IPS DF 4.7 (cell line): ENCODE data around the gene MARCHF9.
"Not testable (repeated sequence)": the region's sequence is repeated elsewhere in the genome, so short reads cannot be mapped to it uniquely, and the experiment has no call there.

ENCODE experiments used
- DNase-seq: peaks from one replicate; pipeline ENCODE4 v3.0.0-alpha.2; 2013; ENCODE audit warnings: low spot score; ENCODE audit errors: extremely low read depth

MARCHF9 gene, protein sequence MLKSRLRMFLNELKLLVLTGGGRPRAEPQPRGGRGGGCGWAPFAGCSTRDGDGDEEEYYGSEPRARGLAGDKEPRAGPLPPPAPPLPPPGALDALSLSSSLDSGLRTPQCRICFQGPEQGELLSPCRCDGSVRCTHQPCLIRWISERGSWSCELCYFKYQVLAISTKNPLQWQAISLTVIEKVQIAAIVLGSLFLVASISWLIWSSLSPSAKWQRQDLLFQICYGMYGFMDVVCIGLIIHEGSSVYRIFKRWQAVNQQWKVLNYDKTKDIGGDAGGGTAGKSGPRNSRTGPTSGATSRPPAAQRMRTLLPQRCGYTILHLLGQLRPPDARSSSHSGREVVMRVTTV

GRCh38 chr12:57754411-57755193, at the start of gene MARCHF9:
Gene MARCHF9 (plus strand): TSS chr12:57755103. CDS start chr12:57755529, 426 bp downstream.
- DNase-seq = no peak

- no peak for DNase-seq
Measured at GRCh38 chr12:57707250-57707649, 47.7 kb upstream of the MARCHF9 start.

DNA sequence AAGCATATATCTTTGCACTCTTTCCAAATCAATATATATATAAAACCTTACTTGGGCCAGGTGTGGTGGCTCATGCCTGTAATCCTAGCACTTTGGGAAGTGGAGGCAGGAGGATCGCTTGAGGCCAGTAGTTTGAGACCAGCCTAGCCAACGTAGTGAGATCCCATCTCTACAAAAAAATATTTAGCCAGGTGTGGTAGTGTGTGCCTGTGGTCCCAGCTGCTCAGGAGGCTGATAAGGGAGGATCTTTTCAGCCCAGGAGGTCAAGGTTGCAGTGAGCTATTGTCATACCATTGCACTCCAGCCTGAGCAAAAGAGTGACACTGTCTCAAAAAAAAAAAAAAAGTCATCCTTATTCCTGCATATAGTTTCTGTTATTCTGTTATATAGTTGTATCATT, 46.6 kb upstream of the MARCHF9 start:
- no peak for DNase-seq

GRCh38 chr12:57712701-57713100, 42.2 kb upstream of the MARCHF9 start:
- no peak for DNase-seq

DNA sequence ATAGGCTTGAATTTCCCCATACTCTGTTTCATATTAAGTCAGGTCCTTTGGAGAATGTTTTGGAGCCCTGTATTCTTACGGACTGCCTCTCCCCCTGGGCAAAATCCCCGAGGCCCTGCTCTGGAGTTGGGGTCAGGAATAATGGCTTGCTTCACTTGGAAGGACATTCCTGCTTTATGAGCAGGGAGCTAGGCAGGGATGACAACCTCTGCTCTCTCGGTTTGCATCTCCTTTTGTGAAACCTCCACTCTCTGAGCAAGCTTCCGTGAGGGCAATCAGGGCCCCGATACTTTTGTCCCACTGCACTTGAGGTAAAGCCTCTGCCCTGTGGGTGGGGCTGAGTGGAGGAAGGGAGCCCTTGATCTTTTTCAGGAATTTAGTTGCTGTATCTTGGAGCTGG, 41.7 kb upstream of the MARCHF9 start:
- no peak for DNase-seq

DNA sequence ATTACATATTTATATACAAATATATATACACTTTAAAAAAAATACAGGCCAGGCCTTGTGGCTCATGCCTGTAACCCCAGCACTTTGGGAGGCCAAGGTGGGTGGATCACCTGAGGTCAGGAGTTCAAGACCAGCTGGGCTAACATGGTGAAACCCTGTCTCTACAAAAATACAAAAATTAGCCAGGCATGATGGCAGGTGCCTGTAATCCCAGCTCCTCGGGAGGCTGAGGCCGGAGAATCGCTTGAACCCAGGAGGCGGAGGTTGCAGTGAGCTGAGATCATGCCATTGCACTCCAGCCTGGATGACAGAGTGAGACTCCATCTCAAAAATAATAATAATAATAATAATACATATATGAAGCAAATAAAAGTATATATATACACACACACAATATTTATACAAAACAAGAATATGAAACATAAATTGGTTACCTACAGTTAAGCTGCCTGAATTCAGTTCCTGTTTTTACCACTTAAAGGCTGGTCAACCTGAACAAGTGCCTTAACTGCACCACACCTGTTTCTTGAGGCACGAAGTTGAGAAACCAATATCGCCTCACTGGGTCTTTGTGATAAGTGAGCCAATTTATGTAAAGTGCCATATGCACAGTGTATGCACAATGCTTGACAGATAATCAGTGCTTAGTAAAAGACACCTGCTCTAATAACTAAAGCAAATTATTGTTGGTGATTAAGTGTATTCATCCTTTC, 39.7 kb upstream of the MARCHF9 start:
- not testable (repeated sequence) for DNase-seq

- no peak for DNase-seq
Measured at GRCh38 chr12:57715786-57716185, 39.1 kb upstream of the MARCHF9 start.

GRCh38 chr12:57716305-57716704, 38.6 kb upstream of the MARCHF9 start:
- DNase-seq = no peak

DNA sequence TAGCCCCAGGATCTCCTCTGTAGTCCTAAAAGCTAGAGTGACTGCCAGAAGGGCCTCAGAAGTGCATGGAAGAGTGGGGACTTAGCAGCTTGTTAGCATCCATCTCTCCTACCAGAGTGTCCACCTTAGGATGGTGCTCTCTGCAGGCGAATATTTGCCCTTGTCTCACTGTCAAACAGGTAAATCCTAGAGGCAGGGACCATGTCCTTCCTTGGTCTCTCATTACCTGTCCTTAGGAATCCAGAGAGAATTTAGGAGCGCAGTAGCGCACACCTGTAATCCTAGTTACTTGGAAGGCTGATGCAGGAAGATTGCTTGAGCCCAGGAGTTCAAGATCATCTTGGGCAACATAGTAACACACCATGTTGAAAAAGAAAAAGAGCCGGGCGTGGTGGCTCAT, 37.8 kb upstream of the MARCHF9 start:
- no peak for DNase-seq

DNA sequence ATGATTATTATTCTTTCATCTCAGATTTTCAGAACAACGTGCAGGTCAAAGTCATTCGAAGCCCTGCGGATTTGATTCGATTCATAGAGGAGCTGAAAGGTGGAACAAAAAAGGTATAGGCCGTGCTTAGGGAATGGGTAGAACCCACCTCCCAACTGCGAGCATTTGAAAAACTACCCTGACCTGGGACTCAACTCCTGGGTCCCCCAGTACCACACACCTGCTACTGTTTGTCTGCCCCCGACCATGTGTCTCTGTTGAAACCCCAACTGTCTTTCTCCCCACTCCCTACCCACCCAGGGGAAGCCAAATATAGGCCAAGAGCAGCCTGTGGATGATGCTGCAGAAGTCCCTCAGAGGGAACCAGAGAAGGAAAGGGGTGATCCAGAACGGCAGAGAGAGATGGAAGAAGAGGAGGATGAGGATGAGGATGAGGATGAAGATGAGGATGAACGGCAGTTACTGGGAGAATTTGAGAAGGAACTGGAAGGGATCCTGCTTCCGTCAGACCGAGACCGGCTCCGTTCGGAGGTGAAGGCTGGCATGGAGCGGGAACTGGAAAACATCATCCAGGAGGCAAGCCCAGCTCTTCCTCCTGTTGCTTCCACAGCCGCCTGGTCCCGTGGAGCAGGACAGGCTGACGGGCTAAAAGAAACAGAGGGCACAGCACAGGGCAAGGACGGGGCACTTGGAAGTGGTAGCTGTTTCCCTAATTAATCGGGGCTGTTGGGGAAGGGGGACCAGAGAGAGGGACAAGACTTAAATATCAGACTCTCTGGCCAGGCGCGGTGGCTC, 36.9 kb upstream of the MARCHF9 start:
- no peak for DNase-seq

DNA sequence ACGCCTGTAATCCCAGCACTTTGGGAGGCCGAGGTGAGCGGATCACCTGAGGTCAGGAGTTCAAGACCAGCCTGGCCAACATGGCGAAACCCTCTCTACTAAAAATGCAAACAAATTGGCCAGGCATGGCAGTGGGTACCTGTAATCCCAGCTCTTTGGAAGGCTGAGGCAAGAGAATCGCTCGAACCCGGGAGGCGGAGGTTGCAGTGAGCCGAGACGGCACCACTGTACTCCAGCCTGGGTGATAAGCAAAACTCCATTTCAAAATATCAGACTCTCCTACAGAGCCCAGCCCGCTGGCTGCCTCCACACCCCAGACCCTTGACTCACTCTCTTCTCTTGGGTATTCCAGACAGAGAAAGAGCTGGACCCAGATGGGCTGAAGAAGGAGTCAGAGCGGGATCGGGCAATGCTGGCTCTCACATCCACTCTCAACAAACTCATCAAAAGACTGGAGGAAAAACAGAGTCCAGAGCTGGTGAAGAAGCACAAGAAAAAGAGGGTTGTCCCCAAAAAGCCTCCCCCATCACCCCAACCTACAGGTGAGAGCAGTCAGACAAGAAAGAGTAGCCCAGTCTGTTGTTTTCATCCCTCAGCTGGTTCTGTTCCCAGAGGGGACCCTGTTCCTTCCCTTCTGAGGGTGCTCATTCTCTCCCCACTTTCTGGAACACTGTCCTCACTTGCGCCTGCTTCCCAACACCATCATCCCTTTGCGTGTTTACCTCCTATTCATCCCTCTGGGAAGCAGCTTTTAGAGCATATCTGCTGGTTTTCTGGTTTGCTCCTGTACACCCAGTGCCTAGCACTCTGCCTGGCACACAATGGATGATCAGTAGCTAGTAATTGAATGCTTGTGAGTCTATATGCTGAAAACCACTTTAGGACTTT, 36.0 kb upstream of the MARCHF9 start:
- DNase-seq = no peak

DNA sequence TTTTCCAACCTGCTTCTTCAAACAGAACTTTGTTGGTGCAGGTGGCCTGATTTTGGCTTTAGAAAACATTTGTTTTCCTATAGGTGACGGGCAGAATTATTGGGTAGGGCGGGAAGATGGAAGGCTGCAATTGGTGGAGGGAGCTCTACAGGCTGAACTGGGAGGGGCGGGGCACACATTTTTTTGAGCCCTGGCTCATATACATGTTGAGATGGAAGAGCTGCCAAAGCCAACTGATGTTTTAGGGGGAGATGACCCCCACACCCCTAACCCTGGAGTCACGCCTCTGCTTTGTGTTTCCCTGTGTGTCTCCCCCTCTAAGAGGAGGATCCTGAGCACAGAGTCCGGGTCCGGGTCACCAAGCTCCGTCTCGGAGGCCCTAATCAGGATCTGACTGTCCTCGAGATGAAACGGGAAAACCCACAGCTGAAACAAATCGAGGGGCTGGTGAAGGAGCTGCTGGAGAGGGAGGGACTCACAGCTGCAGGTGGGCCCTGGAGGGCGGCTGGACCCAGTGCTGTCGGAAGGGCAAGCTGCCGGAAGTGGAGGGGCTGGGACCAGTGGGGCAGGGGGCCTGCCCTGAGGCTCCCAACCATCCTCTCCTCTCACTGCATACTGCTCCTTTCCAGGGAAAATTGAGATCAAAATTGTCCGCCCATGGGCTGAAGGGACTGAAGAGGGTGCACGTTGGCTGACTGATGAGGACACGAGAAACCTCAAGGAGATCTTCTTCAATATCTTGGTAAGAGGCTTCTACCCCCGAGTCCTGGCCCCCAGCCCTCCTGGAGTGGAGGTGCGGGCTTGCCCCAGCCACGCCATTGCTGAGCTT, 34.9 kb upstream of the MARCHF9 start:
- DNase-seq = no peak

DNA sequence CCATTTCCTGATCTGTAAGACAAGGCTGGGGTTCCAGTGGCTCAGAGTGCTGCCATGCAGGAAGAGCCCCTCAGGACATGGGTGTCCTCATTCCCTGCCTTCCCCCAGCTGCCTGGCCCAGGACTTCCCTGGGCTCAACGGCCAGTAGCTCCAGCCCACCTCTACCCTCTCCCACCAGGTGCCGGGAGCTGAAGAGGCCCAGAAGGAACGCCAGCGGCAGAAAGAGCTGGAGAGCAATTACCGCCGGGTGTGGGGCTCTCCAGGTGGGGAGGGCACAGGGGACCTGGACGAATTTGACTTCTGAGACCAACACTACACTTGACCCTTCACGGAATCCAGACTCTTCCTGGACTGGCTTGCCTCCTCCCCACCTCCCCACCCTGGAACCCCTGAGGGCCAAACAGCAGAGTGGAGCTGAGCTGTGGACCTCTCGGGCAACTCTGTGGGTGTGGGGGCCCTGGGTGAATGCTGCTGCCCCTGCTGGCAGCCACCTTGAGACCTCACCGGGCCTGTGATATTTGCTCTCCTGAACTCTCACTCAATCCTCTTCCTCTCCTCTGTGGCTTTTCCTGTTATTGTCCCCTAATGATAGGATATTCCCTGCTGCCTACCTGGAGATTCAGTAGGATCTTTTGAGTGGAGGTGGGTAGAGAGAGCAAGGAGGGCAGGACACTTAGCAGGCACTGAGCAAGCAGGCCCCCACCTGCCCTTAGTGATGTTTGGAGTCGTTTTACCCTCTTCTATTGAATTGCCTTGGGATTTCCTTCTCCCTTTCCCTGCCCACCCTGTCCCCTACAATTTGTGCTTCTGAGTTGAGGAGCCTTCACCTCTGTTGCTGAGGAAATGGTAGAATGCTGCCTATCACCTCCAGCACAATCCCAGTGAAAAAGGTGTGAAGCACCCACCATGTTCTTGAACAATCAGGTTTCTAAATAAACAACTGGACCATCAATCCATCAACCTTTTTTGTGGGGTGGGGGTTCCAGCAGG, 34.0 kb upstream of the MARCHF9 start:
- DNase-seq = no peak

DNA sequence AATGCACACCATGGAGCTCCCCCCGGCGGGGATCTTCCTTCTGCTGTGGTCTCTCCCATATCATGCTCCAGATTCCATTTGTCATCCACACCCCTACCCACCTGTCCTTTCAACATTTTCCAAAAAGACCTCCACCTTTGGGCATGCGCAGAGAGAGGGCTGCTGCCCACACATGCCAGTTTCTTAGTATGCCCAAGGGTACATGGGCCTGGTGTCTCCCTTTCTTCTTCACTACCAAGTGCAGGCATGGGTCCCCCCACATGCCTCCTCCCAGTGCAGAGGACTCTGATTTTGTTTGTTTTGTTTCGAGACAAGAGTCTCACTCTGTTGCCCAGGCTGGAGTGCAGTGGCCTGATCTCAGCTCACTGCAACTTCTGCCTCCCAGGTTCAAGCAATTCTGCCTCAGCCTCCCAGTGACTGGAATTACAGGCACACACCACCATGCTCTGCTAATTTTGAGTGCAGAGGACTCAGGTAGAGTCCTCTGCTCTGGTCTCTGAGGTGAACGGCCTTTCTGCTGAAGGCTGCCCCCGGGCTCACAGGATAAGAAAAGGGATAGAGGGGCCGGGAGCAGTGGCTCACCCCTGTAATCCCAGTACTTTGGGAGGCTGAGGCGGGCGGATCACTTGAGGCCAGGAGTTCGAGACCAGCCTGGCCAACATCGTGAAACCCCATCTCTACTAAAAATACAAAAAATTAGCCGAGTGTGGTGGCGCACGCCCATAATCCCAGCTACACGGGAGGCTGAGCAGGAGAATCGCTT, 32.9 kb upstream of the MARCHF9 start:
- DNase-seq = not testable (repeated sequence)

DNA sequence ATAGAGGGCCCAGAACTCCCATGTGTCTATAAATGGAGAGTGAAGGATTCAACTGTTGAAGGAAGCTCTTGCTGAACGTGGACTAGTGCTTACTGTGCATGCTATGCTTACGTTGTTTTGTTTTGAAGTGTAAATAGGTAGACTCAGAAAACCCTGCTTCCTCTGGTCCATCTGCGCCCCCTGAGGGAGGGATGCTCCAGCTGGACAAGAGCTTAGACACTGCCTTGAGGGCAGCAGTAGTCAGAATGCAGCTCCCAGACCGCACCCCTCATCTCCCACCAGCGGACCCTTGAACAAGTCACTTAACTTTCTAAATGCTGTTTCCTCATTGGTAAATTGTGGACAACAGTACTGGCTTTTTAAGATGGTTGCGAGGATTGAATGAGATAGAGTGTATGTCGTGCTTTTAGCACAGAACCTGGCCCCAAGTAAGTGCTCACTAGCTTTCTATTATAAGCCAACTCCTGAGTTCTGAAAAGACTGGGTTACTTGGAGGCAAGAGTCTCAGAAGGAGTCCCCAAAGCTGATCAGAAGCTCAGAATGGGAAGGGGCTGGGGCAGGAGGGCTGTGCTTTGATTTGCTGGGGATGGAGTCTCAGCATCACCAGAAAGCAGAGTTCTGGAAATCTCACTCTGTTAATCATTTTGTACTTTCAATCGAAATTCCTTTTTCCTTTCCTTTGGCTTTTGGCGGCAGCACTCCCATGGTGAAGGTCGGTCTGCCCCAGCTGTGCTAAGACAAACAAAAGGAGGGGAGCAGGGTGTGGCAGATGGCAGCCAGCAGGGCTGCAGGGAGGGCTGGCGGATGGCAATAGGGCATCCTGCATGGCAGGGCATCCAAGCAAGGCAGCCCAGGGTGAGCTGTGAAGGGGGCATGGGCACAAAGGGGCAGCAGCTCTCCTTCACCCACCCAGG, 31.9 kb upstream of the MARCHF9 start:
- no peak for DNase-seq

DNA sequence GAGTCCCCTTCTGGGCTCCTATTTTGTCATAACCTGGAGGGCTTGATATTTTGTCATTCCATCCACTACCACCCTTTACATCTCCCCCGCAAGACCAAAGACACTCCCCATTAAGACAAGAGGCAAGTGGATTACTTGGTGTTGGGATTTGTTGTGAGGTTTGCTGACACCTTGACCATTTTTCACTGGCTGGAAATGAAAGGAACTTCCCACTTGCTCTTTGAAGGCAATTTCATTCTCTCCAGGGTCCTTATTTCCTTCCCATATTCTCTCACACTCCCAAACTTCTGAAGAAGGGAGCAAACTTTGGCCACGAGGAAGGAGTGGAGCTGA, 31.3 kb upstream of the MARCHF9 start:
- no peak for DNase-seq
